Endodermal cell (in vitro differentiated cells): Measurements from ENCODE around the gene EPGN. TPM values are rescaled to one million over a fixed set of nuclear protein-coding genes. Genes with fewer than 3 reads are reported as not detected.

Experiments used
- DNase-seq: peaks from one replicate; pipeline ENCODE4 v3.0.0-alpha.2; 2017
- H3K27ac ChIP-seq: 2 replicates; pipeline ENCODE4 v1.5.1; 2013; ENCODE audit warnings: mild to moderate bottlenecking, low read depth, low read length, moderate library complexity
- H3K27me3 ChIP-seq: 2 replicates; pipeline ENCODE4 v1.6.1; 2013; ENCODE audit warnings: mild to moderate bottlenecking, low read length, moderate library complexity; ENCODE audit not compliant: insufficient read depth, control insufficient read depth, poor library complexity, severe bottlenecking
- H3K36me3 ChIP-seq: 2 replicates; pipeline ENCODE4 v1.7.0; 2013; ENCODE audit warnings: mild to moderate bottlenecking, low read length, moderate library complexity; ENCODE audit not compliant: control insufficient read depth, insufficient read depth
- H3K4me1 ChIP-seq: one replicate; pipeline ENCODE4 v1.7.0; 2013; ENCODE audit warnings: low read length; ENCODE audit not compliant: control insufficient read depth, insufficient read depth
- H3K4me3 ChIP-seq: 2 replicates; pipeline ENCODE4 v1.5.1; 2013; ENCODE audit warnings: mild to moderate bottlenecking, low read length, moderate library complexity
- H3K9ac ChIP-seq: 2 replicates; pipeline ENCODE4 v1.6.1; 2013; ENCODE audit warnings: mild to moderate bottlenecking, low read length, moderate library complexity; ENCODE audit not compliant: poor library complexity, severe bottlenecking; ENCODE audit errors: extremely low read depth
- H3K9me3 ChIP-seq: 2 replicates; pipeline ENCODE4 v1.6.1; 2013; ENCODE audit warnings: mild to moderate bottlenecking, low read length, moderate library complexity; ENCODE audit not compliant: control insufficient read depth
- H3K27ac Mint-ChIP-seq: 2 replicates; pipeline ENCODE4 v1.8.0; 2020; ENCODE audit warnings: mixed read lengths
- H3K27me3 Mint-ChIP-seq: 2 replicates; pipeline ENCODE4 v1.8.0; 2021; ENCODE audit warnings: mild to moderate bottlenecking, mixed read lengths; ENCODE audit not compliant: insufficient read depth
- H3K36me3 Mint-ChIP-seq: 2 replicates; pipeline ENCODE4 v1.8.0; 2020; ENCODE audit warnings: low read depth, mixed read lengths
- H3K4me1 Mint-ChIP-seq: 2 replicates; pipeline ENCODE4 v1.8.0; 2020; ENCODE audit warnings: mixed read lengths
- H3K4me3 Mint-ChIP-seq: 2 replicates; pipeline ENCODE4 v1.8.0; 2020; ENCODE audit warnings: mild to moderate bottlenecking, moderate library complexity, mixed read lengths
- H3K9me3 Mint-ChIP-seq: 2 replicates; pipeline ENCODE4 v1.8.0; 2020; ENCODE audit warnings: mild to moderate bottlenecking, mixed read lengths
- CTCF ChIP-seq: fragments of 200-600 bp; sonication (generic); conservative IDR thresholded peaks from 2 replicates; pipeline ENCODE4 v1.5.0; 2021; ENCODE audit warnings: antibody characterized with exemption, mild to moderate bottlenecking
- WGBS, 2 experiments: methylation state at CpG; one replicate each; pipeline versions ENCODE4 v1.1.5 to v1.1.7; 2013; ENCODE audit warnings: missing lambda C conversion rate in 2 of 2, mixed read lengths in 1 of 2; ENCODE audit not compliant: insufficient coverage in 1 of 2, insufficient read length in 1 of 2; 5-methylcytosine and 5-hydroxymethylcytosine counted together
- total RNA-seq, 2 donors: library from RNA; stranded (reverse); fragmentation: NEBNext Ultra II Directional in 1 of 2; extraction: Animal tissue kit (Norgen Biotek cat#: 25700) in 1 of 2; gene quantifications; 2 replicates in 1 of 2; 3 replicates in 1 of 2; pipeline ENCODE4 v1.2.1, GENCODE V29; 2021

Gene EPGN
- total RNA-seq, 2 donors from 2014 or later = not detected

- H3K9ac ChIP-seq = no peak overlapping the region
- TF ChIP-seq CTCF = no peak
- H3K36me3 ChIP-seq = no peaks in the 10 kb centered on the region
- H3K4me1 Mint-ChIP-seq = no peaks in the 10 kb centered on the region
- no peaks in the 10 kb centered on the region for H3K36me3 Mint-ChIP-seq
- no peaks in the 10 kb centered on the region for H3K27me3 Mint-ChIP-seq
- H3K9me3 Mint-ChIP-seq = no peaks in the 10 kb centered on the region
- H3K4me3 Mint-ChIP-seq = no peak overlapping the region
- 67 to 90% methylated on average over 1 of the region's 1 CpG for whole genome bisulfite sequencing, 2 experiments
- no peaks in the 10 kb centered on the region for H3K27me3 ChIP-seq
- H3K4me1 ChIP-seq = no peaks in the 10 kb centered on the region
- no peak overlapping the region for H3K27ac ChIP-seq
- no peak overlapping the region for H3K27ac Mint-ChIP-seq
- DNase-seq = no peak
- no peaks in the 10 kb centered on the region for H3K9me3 ChIP-seq
- H3K4me3 ChIP-seq = no peak overlapping the region
Measured at GRCh38 chr4:74305000-74305399, 3.3 kb upstream of the EPGN start.

DNA sequence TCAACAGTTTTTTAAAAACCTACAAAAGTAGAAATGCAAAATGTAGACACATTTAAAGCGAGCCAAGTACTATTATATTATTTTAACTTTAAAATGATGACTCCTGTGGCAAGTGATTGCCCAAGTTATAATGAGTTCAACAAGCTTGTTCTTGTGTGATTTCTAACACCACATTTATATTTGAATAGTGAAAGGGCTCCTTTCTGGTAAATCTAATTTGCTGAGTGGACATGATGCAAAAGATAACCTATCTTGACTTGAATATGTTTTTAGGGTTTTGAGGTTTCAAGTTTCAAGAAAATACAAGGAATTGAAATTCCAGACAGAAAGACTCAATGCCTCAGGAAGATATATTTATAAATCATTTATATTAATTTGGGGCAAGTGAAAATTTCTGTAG is 1.1 kb upstream of the EPGN start:
- H3K36me3 ChIP-seq = no peaks in the 10 kb centered on the region
- no peaks in the 10 kb centered on the region for H3K27me3 Mint-ChIP-seq
- no peaks in the 10 kb centered on the region for H3K4me1 Mint-ChIP-seq
- no peak overlapping the region for H3K27ac ChIP-seq
- WGBS, 2 experiments = no CpG with 5 or more reads among the region's 1 CpG
- no peaks in the 10 kb centered on the region for H3K9me3 Mint-ChIP-seq
- TF ChIP-seq CTCF = no peak
- DNase-seq = no peak
- no peak overlapping the region for H3K9ac ChIP-seq
- H3K36me3 Mint-ChIP-seq = no peaks in the 10 kb centered on the region
- no peaks in the 10 kb centered on the region for H3K9me3 ChIP-seq
- H3K4me3 ChIP-seq = no peak overlapping the region
- H3K4me1 ChIP-seq = no peaks in the 10 kb centered on the region
- no peaks in the 10 kb centered on the region for H3K27me3 ChIP-seq
- no peak overlapping the region for H3K4me3 Mint-ChIP-seq
- no peak overlapping the region for H3K27ac Mint-ChIP-seq

GRCh38 chr4:74309223-74309622 is 953 bp downstream of the EPGN start:
- no peak overlapping the region for H3K4me3 Mint-ChIP-seq
- no peaks in the 10 kb centered on the region for H3K9me3 Mint-ChIP-seq
- Histone ChIP-seq H3K27ac (no peak overlapping the region), H3K9ac (no peak overlapping the region), H3K36me3 (no peaks in the 10 kb centered on the region), H3K9me3 (no peaks in the 10 kb centered on the region), H3K27me3 (no peaks in the 10 kb centered on the region), H3K4me1 (no peaks in the 10 kb centered on the region), H3K4me3 (no peak overlapping the region)
- no peak for DNase-seq
- TF ChIP-seq CTCF = no peak
- no peaks in the 10 kb centered on the region for H3K27me3 Mint-ChIP-seq
- no peaks in the 10 kb centered on the region for H3K4me1 Mint-ChIP-seq
- H3K36me3 Mint-ChIP-seq = no peaks in the 10 kb centered on the region
- H3K27ac Mint-ChIP-seq = no peak overlapping the region
